Measurements from ENCODE around the gene ZKSCAN1.
"Not testable (repeated sequence)": the region's sequence is repeated elsewhere in the genome, so short reads cannot be mapped to it uniquely, and the experiment has no call there.

Gene ZKSCAN1

DNA sequence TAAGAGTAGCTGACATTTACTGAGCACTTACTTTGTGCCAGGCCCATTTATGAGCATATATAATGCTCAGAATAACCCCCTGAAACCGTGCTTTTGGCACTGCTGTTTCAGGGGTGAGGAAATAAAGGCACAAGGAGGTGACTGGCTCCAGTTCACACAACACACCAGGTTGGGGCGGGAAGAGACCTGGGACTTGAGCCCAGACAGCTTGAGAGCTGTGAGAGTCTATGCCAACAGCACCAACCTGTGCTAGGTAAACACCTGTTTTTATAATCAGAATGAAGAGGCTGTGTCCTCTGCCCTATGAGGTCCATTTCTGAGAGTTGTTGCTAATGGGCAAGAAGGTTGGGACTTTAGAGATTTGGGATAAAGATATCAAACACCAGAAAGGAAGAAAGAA is 30.8 kb upstream of the ZKSCAN1 start:
- Histone ChIP-seq H3K9me3 (no peaks in the 10 kb centered on the region), H3K9ac (no peak overlapping the region), H4K20me1 (no peaks in the 10 kb centered on the region), H3K4me2 (no peak overlapping the region), H3K4me3 (no peak overlapping the region), H3K27me3 (no peaks in the 10 kb centered on the region), H3K36me3 (no peaks in the 10 kb centered on the region), H3K4me1 (peaks cover 13% of the 10 kb centered on the region; the same call in 1 of the 2 replicates), H3K27ac (no peak overlapping the region)
- no peak for TF ChIP-seq Cebpa-rat (IDR thresholded peaks at IDR 0.05)

DNA sequence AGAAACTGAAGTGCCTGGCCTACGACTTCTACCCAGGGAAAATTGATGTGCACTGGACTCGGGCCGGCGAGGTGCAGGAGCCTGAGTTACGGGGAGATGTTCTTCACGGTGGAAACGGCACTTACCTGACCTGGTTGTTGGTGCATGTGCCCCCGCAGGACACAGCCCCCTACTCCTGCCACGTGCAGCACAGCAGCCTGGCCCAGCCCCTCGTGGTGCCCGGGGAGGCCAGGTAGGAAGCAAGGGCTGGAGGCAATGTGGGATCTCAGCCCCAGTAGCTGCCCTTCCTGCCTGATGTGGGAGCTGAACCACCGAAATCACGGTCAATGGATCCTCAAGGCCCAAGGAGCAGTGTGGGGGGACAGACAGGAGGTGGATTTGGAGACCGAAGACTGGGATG is 28.1 kb upstream of the ZKSCAN1 start:
- H3K4me1 ChIP-seq, H3K27me3 ChIP-seq, H3K4me2 ChIP-seq, H3K4me3 ChIP-seq, H3K9me3 ChIP-seq, H3K27ac ChIP-seq, H4K20me1 ChIP-seq, H3K9ac ChIP-seq, H3K36me3 ChIP-seq: not testable (repeated sequence)

DNA sequence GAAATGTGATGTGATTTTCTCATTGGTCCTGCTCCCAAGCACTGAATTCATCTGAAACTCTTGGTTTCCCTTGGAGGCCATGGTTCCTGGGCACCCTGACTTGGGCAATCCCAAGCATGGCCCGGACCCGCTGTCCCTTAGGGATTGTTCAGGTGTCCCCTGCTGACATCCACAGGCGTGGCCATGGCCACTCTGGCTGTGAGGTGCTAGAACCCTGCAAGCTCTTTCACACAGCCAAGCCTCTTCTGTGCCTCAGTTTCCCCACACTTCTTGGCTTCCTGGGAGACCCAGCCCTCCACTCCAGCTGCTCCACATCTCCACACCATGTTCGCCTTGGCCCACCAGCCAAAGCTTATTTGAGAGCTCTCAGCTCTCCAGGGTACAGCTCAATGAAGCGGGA is 27.6 kb upstream of the ZKSCAN1 start:
- no peak overlapping the region for H3K9ac ChIP-seq
- TF ChIP-seq Cebpa-rat (IDR thresholded peaks at IDR 0.05), result no peak
- H3K27me3 ChIP-seq, result no peaks in the 10 kb centered on the region
- H3K9me3 ChIP-seq, result no peaks in the 10 kb centered on the region
- H4K20me1 ChIP-seq, result no peaks in the 10 kb centered on the region
- no peak overlapping the region for H3K27ac ChIP-seq
- no peak overlapping the region for H3K4me2 ChIP-seq
- H3K4me1 ChIP-seq, result peaks cover 7% of the 10 kb centered on the region; the same call in 1 of the 2 replicates
- no peaks in the 10 kb centered on the region for H3K36me3 ChIP-seq
- H3K4me3 ChIP-seq, result no peak overlapping the region

DNA sequence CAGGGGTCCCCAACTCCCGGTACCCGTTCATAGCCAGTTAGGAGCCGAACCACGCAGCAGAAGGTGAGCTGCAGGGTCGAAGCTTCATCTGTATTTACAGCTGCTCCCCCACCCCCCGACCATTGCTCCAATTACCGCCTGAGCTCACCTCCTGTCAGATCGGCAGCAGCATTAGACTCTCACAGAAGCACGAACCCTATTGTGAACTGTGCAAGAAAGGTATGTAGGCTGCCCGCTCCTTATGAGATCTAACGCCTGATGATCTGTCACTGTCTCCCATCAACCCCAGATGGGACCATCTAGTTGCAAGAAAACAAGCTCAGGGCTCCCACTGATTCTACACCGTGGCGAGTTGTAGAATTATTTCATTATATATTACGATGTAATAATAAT is 24.9 kb upstream of the ZKSCAN1 start:
- no peaks in the 10 kb centered on the region for H3K9me3 ChIP-seq
- peak overlapping the region; percentile 32 for H3K4me2 ChIP-seq
- H3K4me1 ChIP-seq, result peaks cover 5% of the 10 kb centered on the region; the same call in 1 of the 2 replicates
- no peaks in the 10 kb centered on the region for H3K36me3 ChIP-seq
- no peaks in the 10 kb centered on the region for H4K20me1 ChIP-seq
- H3K9ac ChIP-seq, result no peak overlapping the region
- TF ChIP-seq Cebpa-rat (IDR thresholded peaks at IDR 0.05), result no peak
- H3K27me3 ChIP-seq, result no peaks in the 10 kb centered on the region
- no peak overlapping the region for H3K27ac ChIP-seq
- no peak overlapping the region for H3K4me3 ChIP-seq

DNA sequence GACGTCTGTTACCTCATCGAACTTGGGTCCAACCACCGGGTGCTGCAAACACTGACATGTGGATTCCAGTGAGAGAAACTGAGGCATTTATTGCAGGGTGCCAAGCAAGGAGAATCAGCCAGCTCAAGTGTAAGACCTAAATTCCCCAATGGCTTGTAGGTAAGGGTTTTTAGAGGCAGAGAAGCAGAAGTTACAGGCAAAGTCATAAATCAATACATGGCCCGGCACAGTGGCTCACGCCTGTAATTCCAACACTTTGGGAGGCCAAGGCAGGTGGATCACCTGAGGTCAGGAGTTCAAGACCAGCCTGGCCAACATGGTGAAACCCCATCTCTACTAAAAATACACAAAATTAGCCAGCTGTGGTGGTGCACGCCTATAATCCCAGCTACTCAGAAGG is 23.9 kb upstream of the ZKSCAN1 start:
- H3K4me3 ChIP-seq, H3K27me3 ChIP-seq, H3K27ac ChIP-seq, H3K4me2 ChIP-seq, H3K36me3 ChIP-seq, H3K9ac ChIP-seq, H3K9me3 ChIP-seq, H4K20me1 ChIP-seq: not testable (repeated sequence)
- H3K4me1 ChIP-seq, result peaks cover 12% of the 10 kb centered on the region

DNA sequence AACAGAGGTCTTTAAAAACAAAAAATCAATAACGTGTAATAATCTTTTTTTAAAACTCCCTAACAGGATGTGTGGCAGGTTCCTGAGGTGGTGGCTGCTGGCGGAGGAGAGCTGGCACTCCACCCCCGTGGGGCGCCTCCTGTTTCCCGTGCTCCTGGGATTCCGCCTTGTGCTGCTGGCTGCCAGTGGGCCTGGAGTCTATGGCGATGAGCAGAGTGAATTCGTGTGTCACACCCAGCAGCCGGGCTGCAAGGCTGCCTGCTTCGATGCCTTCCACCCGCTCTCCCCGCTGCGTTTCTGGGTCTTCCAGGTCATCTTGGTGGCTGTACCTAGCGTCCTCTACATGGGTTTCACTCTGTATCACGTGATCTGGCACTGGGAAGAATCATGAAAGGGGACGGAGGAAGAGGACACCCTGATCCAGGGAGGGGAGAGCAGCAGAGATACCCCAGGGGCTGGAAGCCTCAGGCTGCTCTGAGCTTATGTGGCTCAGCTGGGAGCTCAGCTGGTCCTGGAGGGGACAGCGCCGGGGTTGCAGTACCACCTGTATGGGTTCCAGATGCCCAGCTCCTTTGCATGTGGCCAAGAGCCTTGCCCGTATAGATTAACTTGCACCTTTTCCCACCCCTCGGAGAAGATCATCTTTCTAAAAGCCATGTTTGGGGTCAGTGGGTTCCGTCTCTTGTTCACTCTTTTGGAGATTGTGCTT is 22.9 kb upstream of the ZKSCAN1 start:
- H3K4me2 ChIP-seq, result no peak overlapping the region
- H3K4me3 ChIP-seq, result no peak overlapping the region
- H3K9ac ChIP-seq, result no peak overlapping the region
- H3K4me1 ChIP-seq, result peaks cover 22% of the 10 kb centered on the region
- H3K27me3 ChIP-seq, result no peaks in the 10 kb centered on the region
- H3K36me3 ChIP-seq, result no peaks in the 10 kb centered on the region
- TF ChIP-seq Cebpa-rat (IDR thresholded peaks at IDR 0.05), result no peak
- no peaks in the 10 kb centered on the region for H3K9me3 ChIP-seq
- no peaks in the 10 kb centered on the region for H4K20me1 ChIP-seq
- no peak overlapping the region for H3K27ac ChIP-seq

DNA sequence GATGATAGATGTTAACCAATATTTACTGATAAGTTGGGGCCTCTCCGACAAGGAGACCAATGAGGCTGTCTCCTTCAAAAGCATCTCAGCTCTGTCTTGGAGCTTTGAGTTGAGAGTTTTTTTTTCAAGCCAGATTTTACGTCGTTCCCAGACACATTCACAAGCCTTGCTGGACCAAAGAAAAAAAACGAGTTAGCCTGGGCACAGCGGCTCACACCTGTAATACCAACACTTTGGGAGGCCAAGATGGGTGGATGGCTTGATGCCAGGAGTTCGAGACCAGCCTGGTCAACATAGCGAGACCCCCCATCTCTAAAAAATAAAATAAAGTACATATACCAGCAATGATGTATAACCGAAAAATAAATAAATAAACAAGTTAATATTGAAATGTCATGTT is 20.6 kb upstream of the ZKSCAN1 start:
- H3K4me1 ChIP-seq, result peaks cover 26% of the 10 kb centered on the region
- TF ChIP-seq Cebpa-rat (IDR thresholded peaks at IDR 0.05), result no peak
- H4K20me1 ChIP-seq, result no peaks in the 10 kb centered on the region
- H3K4me2 ChIP-seq, result no peak overlapping the region
- no peaks in the 10 kb centered on the region for H3K27me3 ChIP-seq
- H3K9me3 ChIP-seq, result no peaks in the 10 kb centered on the region
- H3K27ac ChIP-seq, result no peak overlapping the region
- H3K4me3 ChIP-seq, result no peak overlapping the region
- H3K9ac ChIP-seq, result no peak overlapping the region
- H3K36me3 ChIP-seq, result no peaks in the 10 kb centered on the region

DNA sequence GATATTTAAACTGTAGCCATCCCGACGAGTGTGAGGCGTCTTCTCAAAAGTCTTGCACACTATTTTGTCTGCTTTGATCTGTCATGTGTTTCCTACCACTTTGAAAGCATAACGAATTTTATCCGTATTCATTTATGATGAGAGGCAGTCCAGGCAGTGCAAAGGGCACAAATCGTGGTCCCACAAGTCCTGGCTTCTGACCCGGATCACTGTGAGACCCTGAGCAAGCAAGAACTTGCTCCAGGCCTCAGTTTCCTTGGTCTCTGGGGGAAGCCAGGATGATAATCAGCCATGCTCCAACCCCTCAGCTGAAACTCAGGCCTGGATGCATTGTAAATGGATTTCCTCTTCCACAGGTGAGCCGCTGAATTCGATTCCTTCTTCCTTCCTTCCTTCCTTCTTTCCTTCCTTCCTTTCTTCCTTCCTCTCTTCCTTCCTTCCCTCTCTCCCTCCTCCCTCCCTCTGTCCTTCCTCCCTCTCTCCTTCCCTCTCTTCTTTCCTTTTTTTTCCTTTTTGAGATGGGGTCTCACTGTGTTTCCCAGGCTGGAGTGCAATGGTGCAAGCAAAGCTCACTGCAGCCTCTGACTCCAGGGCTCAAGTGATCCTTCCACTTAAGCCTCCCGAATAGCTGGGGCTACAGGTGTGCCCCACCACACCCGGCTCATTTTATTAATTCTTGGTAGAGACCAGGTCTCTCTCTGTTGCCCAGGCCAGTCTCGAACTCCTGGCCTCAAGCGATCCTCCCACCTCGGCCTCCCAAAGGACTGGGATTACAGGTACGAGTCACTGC is 18.4 kb upstream of the ZKSCAN1 start:
- H3K27ac ChIP-seq, result peak overlapping the region; percentile 56
- no peaks in the 10 kb centered on the region for H3K36me3 ChIP-seq
- peak overlapping the region; percentile 61 for H3K4me3 ChIP-seq
- no peaks in the 10 kb centered on the region for H4K20me1 ChIP-seq
- peaks cover 26% of the 10 kb centered on the region for H3K4me1 ChIP-seq
- peak overlapping the region; percentile 66; the same call in 1 of the 2 replicates for H3K9ac ChIP-seq
- no peak for TF ChIP-seq Cebpa-rat (IDR thresholded peaks at IDR 0.05)
- H3K27me3 ChIP-seq, result no peaks in the 10 kb centered on the region
- peak overlapping the region; percentile 77 for H3K4me2 ChIP-seq
- H3K9me3 ChIP-seq, result no peaks in the 10 kb centered on the region

DNA sequence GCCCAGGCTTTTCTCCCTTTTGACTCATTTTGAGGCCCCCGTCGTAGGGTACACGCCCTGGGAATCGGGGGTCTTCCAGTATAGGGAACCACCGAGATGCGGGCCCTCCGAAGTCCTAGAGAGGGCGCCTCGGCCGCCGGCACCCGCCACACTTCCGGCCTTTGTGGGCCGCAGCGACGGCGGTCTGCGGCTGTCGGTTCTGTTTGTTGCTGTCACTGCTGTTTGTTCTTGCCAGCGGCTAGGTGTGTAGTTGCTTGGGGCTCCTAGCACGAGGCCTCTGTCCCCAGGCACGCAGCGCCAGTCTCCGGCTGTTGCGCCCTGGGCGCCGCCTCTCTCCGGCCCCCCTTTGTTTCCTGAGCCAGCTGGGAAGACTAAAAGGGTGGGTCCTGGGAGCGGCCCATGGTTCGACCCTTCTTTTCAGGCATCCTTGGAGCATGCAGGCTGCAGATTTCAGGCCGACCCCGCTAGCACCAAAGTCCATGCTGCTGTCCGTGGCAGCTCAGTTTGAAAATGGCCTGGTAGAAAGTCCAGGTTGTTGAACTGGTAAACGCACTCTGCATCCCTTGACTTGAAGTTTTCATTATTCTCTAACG is 17.8 kb upstream of the ZKSCAN1 start:
- H3K36me3 ChIP-seq, result no peaks in the 10 kb centered on the region
- peak overlapping the region; percentile 61 for H3K4me3 ChIP-seq
- peaks cover 26% of the 10 kb centered on the region for H3K4me1 ChIP-seq
- peak overlapping the region; percentile 56 for H3K27ac ChIP-seq
- peak overlapping the region; percentile 77 for H3K4me2 ChIP-seq
- no peaks in the 10 kb centered on the region for H3K9me3 ChIP-seq
- no peak for TF ChIP-seq Cebpa-rat (IDR thresholded peaks at IDR 0.05)
- H3K27me3 ChIP-seq, result no peaks in the 10 kb centered on the region
- H3K9ac ChIP-seq, result peak overlapping the region; percentile 66
- H4K20me1 ChIP-seq, result no peaks in the 10 kb centered on the region

DNA sequence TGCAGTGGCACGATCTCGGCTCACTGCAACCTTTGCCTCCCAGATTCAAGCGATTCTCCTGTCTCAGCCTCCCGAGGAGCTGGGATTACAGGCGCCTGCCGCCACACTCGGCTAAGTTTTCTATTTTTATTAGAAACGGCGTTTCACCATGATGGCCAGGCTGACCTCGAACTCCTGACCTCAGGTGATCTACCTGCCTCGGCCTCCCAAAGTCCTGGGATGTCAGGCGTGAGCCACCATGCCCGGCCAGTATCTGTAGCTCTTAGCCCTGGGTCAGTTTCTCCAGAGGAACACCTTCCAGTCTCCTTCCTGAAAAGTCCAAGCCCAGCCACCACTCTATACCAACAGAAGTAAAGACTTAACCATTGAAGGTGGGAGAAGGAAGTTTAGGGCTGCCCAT is 15.2 kb upstream of the ZKSCAN1 start:
- H3K27me3 ChIP-seq, result no peaks in the 10 kb centered on the region
- no peak for TF ChIP-seq Cebpa-rat (IDR thresholded peaks at IDR 0.05)
- H3K4me3 ChIP-seq, result no peak overlapping the region
- H3K4me2 ChIP-seq, result no peak overlapping the region
- no peak overlapping the region for H3K27ac ChIP-seq
- H3K9ac ChIP-seq, result no peak overlapping the region
- no peaks in the 10 kb centered on the region for H4K20me1 ChIP-seq
- H3K9me3 ChIP-seq, result no peaks in the 10 kb centered on the region
- H3K4me1 ChIP-seq, result peaks cover 21% of the 10 kb centered on the region
- no peaks in the 10 kb centered on the region for H3K36me3 ChIP-seq

All from BLaER1 (cell line).